Bronchial epithelial cell (primary cell): Measurements from ENCODE around the gene CCSER1. TPM values are rescaled to one million over a fixed set of nuclear protein-coding genes. Genes with fewer than 3 reads are reported as not detected.
"Not testable (repeated sequence)": the region's sequence is repeated elsewhere in the genome, so short reads cannot be mapped to it uniquely, and the experiment has no call there.

Experiments used
- DNase-seq: peaks from one replicate; pipeline ENCODE4 v3.0.0-alpha.2; 2010; ENCODE audit warnings: low read depth
- FAIRE-seq: peaks from 2 replicates; lab custom pipeline; 2011; peaks lifted over from hg19 to GRCh38; lab: Jason Lieb, UNC
- H3K27me3 ChIP-seq: 2 replicates; pipeline ENCODE4 v1.5.1; 2011; ENCODE audit warnings: low read length; ENCODE audit not compliant: control insufficient read depth, insufficient read depth
- H3K36me3 ChIP-seq: 2 replicates; pipeline ENCODE4 v1.5.1; 2011; ENCODE audit warnings: low read length; ENCODE audit not compliant: control insufficient read depth, insufficient read depth
- H3K4me3 ChIP-seq: 2 replicates; pipeline ENCODE4 v1.5.1; 2011; ENCODE audit warnings: mild to moderate bottlenecking, low read depth, low read length, control low read depth
- total RNA-seq: library from RNA; depleted of rRNA; stranded (reverse); fragments of >200 nt; gene quantifications from 2 replicates; pipeline ENCODE4 v1.2.1, GENCODE V29; 2014
- TF ChIP-seq, protein P1 (sequence below): IDR thresholded peaks from 2 replicates; pipeline ENCODE4 v1.5.1; 2011; ENCODE audit warnings: mild to moderate bottlenecking, moderate library complexity, low read length, control low read depth, inconsistent platforms; ENCODE audit not compliant: insufficient read depth, severe bottlenecking

The CCSER1 gene
- total RNA-seq, 1 donor from 2014 or later, result 6.6 TPM

DNA sequence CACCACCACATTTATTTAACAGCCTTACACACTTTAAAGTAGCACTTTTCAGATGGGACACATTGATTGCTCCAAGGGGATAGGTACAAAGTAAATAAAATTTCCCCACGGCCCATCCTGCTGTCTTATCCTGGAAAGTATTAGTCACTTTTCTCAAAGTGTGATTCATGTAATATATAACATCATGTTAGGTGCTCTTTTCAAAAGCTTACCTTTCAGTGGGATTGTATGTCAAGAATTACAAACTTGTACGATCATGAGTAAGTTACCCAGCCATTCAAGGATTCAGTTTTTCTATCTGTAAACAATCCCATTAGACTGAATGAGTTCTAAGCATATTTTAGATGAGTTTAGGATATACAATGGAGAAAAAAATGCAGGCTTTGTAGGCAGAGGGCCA, 1300.0 kb downstream of the CCSER1 start:
- Histone ChIP-seq H3K4me3 (no peak overlapping the region), H3K27me3 (no peaks in the 10 kb centered on the region), H3K36me3 (no peaks in the 10 kb centered on the region)
- TF ChIP-seq, protein P1, sequence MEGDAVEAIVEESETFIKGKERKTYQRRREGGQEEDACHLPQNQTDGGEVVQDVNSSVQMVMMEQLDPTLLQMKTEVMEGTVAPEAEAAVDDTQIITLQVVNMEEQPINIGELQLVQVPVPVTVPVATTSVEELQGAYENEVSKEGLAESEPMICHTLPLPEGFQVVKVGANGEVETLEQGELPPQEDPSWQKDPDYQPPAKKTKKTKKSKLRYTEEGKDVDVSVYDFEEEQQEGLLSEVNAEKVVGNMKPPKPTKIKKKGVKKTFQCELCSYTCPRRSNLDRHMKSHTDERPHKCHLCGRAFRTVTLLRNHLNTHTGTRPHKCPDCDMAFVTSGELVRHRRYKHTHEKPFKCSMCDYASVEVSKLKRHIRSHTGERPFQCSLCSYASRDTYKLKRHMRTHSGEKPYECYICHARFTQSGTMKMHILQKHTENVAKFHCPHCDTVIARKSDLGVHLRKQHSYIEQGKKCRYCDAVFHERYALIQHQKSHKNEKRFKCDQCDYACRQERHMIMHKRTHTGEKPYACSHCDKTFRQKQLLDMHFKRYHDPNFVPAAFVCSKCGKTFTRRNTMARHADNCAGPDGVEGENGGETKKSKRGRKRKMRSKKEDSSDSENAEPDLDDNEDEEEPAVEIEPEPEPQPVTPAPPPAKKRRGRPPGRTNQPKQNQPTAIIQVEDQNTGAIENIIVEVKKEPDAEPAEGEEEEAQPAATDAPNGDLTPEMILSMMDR, result no peak
- no peak for FAIRE-seq
- DNase-seq, result peak; percentile 95

DNA sequence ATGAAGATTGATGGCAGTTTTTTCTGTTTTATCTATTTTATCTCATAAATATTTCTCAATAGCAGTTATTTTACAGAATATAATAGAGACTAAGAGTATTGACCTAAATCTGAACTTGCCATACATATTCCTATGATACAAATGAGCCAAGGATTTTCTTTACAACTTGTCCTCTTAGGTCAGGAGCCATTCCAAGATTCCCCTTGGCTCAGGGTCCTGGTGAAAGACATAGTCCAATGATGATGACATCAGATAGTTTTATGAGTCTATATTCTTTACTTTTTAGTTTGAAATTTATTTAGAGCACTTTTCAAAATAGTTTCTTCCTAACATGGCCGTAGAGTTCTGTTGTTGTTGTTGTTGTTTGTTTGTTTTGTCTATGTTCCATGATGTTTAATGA, 1307.4 kb downstream of the CCSER1 start:
- H3K27me3 ChIP-seq, result no peaks in the 10 kb centered on the region
- DNase-seq (no peak), FAIRE-seq (no peak)
- TF ChIP-seq, protein P1, result no peak
- no peak overlapping the region for H3K4me3 ChIP-seq
- no peaks in the 10 kb centered on the region for H3K36me3 ChIP-seq

DNA sequence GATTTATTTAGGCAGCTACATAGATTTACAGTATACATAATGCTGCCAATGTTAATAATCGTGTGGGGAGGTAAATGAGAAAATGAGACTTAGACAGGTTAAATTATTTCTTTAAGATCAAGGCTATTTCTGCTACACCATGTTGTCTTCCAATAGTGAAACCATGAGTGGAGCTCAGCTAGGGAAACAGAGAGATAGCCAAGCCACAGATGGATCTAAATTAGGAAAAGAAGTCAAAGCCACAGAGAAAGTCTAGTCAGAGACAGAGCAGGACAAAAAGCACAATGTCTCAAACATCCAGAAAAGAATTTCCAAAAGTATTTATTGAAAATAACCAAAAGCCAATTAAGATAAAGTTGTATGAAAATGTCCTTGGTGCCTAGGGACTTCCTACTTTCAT, 1309.4 kb downstream of the CCSER1 start:
- Histone ChIP-seq H3K27me3 (no peaks in the 10 kb centered on the region), H3K4me3 (no peak overlapping the region), H3K36me3 (no peaks in the 10 kb centered on the region)
- TF ChIP-seq, protein P1, result no peak
- DNase-seq (no peak), FAIRE-seq (no peak)

DNA sequence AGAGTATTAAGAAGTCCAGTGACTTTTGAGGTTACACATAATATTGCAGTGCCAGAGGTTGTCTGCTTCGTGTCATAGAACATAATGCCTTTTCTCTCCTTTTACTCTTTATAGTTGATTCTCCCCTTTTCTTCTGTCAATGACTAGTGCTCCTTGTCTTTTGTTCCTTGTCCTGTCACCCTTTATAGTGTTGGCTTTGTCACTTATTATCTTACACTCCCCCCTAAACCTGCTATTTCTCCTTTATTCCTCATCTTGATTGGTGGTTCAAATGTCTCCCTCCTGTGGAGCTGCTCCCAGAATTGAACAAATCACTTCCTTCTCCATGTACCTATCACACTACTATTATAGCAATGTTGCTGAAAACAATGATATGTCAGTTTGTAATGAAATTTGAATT, 1320.0 kb downstream of the CCSER1 start:
- TF ChIP-seq, protein P1, result no peak
- DNase-seq (no peak), FAIRE-seq (no peak)
- H3K4me3 ChIP-seq, result no peak overlapping the region
- H3K36me3 ChIP-seq, result no peaks in the 10 kb centered on the region
- no peaks in the 10 kb centered on the region for H3K27me3 ChIP-seq

DNA sequence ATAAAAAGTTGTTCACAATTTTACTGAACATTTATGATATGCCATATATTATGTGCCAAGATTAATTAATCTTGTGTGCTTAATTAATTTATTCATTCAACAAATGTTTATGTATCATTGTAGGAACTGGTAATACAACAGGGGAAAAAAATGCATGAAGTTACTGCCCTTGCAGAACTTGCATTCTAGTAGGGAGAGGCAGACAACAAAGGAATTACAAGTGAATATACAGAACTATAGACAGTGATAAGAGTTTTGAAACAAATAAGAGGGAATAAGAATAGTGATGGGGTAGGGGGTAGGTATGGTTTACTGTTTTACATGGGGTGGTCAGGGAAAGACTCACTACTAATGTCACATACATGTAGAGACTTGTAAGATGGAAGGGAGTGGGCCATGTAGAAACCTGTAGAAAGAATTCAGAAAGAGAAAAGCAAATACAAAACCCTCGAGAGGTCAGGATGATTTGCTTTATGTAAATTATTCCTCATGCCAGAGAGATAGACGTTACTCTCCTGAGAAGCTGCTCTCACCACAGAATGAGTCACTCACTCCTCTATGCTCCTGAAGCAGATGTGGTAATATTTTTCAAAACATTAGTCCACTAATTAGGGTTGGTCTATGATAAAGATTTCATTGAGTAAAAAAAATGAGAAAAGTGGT, 1321.6 kb downstream of the CCSER1 start:
- Histone ChIP-seq H3K27me3 (no peaks in the 10 kb centered on the region), H3K36me3 (no peaks in the 10 kb centered on the region), H3K4me3 (no peak overlapping the region)
- TF ChIP-seq, protein P1, result no peak
- FAIRE-seq (no peak), DNase-seq (peak; percentile 99)

DNA sequence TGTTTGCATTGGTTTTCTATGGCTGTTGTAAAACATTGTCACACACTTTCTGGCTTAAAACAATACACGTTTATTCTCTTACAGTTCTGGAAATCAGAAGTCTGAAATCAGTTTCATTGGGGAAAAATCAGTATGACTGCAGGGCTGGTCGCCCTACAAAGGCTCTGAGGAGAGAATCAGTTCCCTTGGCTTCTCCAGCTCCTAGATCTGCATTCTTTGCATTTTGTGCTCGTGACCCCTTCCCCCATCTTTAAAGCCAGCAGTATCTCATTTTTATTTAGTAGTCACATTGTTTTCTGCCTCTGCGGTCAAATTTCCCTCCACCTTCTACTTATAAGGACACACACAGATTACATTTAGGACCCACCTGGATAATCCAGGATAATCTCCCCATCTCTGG, 1326.9 kb downstream of the CCSER1 start:
- no peak for FAIRE-seq
- no peaks in the 10 kb centered on the region for H3K27me3 ChIP-seq
- TF ChIP-seq, protein P1, result no peak
- no peaks in the 10 kb centered on the region for H3K36me3 ChIP-seq
- no peak for DNase-seq
- H3K4me3 ChIP-seq, result no peak overlapping the region

DNA sequence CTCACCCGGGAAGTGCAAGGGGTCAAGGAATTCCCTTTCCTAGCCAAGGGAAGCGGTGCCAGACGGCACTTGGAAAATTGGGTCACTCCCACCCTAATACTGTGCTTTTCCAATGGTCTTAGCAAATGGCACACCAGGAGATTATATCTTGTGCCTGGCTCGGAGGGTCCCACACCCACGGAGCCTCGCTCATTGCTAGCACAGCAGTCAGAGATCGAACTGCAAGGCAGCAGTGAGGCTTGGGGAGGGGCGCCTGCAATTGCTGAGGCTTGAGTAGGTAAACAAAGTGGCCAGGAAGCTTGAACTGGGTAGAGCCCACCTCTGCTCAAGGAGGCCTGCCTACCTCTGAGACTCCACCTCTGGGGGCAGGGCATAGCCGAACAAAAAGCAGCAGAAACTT, 1335.4 kb downstream of the CCSER1 start:
- DNase-seq, H3K36me3 ChIP-seq, H3K27me3 ChIP-seq, H3K4me3 ChIP-seq, FAIRE-seq: not testable (repeated sequence)
